HepG2 (cell line): ENCODE data around the gene OLFM3. TPM values are rescaled to one million over a fixed set of nuclear protein-coding genes. Genes with fewer than 3 reads are reported as not detected.

Experiments used
- AGO2 ChIP-seq: fragments of 200-400 bp; formaldehyde crosslinking; optimal IDR thresholded peaks from 2 replicates; pipeline ENCODE3; 2017; ENCODE audit warnings: mild to moderate bottlenecking, low read depth, low read length, moderate library complexity
- KDM3A ChIP-seq: IDR thresholded peaks from 2 replicates; pipeline ENCODE4 v1.6.1; 2018; ENCODE audit warnings: low read depth, missing compliant biosample characterization
- POGZ ChIP-seq: sonication (generic); formaldehyde crosslinking; IDR thresholded peaks from 2 replicates; pipeline ENCODE4 v1.4.0; 2020; ENCODE audit warnings: mild to moderate bottlenecking, missing genetic modification reagents
- RFXAP ChIP-seq: sonication (generic); formaldehyde crosslinking; IDR thresholded peaks from 2 replicates; pipeline ENCODE4 v1.4.0; 2020; ENCODE audit warnings: missing genetic modification reagents, borderline replicate concordance
- ZMAT3 ChIP-seq: sonication (generic); formaldehyde crosslinking; conservative IDR thresholded peaks from 2 replicates; pipeline ENCODE4 v1.7.0; 2021; ENCODE audit warnings: missing genetic modification reagents
- ZNF543 ChIP-seq: sonication (generic); formaldehyde crosslinking; IDR thresholded peaks from 2 replicates; pipeline ENCODE4 v1.4.0; 2020; ENCODE audit warnings: mild to moderate bottlenecking, missing genetic modification reagents
- ZNF891 ChIP-seq: sonication (generic); formaldehyde crosslinking; IDR thresholded peaks from 2 replicates; pipeline ENCODE4 v1.5.0; 2020; ENCODE audit warnings: mild to moderate bottlenecking, missing genetic modification reagents
- polyA plus RNA-seq, 8 experiments: library from polyadenylated mRNA; depleted of rRNA in 3 of 8; stranded (reverse) in 7 of 8; unstranded in 1 of 8; fragments of >200 nt; fragmentation: Illumina TruSeq in 4 of 8; extraction: Trizol in 4 of 8; gene quantifications; 2 replicates each; pipeline versions ENCODE4 v1.2.1 to v1.2.3, GENCODE V29; 2011 to 2016; ENCODE audit warnings: low read depth in 4 of 8, missing spikeins in 1 of 8, mixed read lengths in 1 of 8; ENCODE audit not compliant: insufficient read depth in 1 of 8
- total RNA-seq, 5 experiments: library from RNA; depleted of rRNA; stranded (reverse); fragments of >200 nt; fragmentation: Illumina TruSeq; extraction: Trizol; gene quantifications; 2 replicates each; pipeline ENCODE4 v1.2.3, GENCODE V29; 2016; ENCODE audit warnings: low read depth in 1 of 5
- TF ChIP-seq, protein P1 (sequence below), 2 experiments: fragments of 450-650 bp in 1 of 2; sonication (generic) in 1 of 2; formaldehyde crosslinking; IDR thresholded peaks; 2 replicates each; pipeline versions ENCODE4 v1.5.0 to v1.8.0; 2020 to 2022; ENCODE audit warnings: mild to moderate bottlenecking in 1 of 2, missing genetic modification reagents in 1 of 2
- TF ChIP-seq, protein P2 (sequence below): sonication (generic); formaldehyde crosslinking; IDR thresholded peaks from 2 replicates; pipeline ENCODE4 v1.5.0; 2020; ENCODE audit warnings: mild to moderate bottlenecking, missing genetic modification reagents
- TF ChIP-seq, protein P3 (sequence below): sonication (generic); formaldehyde crosslinking; IDR thresholded peaks from 2 replicates; pipeline ENCODE4 v1.4.0; 2020; ENCODE audit warnings: mild to moderate bottlenecking, missing genetic modification reagents
- TF ChIP-seq, protein P4 (sequence below): sonication (generic); formaldehyde crosslinking; IDR thresholded peaks from 2 replicates; pipeline ENCODE4 v1.4.0; 2020; ENCODE audit warnings: missing genetic modification reagents, borderline replicate concordance

OLFM3 gene
- total and polyA plus RNA-seq, 2 of the 13 experiments (the other 11 are each of a cell fraction or from before 2014, with no cell fraction given) = not detected

DNA sequence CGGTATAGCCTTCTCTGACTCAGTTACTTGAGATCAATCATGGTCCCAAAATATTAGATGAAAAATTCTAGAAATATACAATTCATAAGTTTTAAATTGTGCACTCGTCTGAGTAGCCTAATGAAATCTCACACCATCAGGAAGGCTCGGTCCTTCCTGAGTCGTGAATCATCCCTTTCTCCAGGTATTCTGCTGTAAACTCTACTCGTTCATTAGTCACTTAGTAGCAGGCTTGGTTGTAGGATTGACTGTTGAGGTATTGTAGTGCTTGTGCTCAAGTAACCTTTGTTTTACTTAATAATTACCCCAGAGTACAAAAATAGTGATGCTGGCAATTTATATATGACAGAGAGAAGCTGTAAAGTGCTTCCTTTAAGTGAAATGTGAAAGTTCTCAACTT lies 238.7 kb downstream of the OLFM3 start (continued):
- TF ChIP-seq, protein P1, sequence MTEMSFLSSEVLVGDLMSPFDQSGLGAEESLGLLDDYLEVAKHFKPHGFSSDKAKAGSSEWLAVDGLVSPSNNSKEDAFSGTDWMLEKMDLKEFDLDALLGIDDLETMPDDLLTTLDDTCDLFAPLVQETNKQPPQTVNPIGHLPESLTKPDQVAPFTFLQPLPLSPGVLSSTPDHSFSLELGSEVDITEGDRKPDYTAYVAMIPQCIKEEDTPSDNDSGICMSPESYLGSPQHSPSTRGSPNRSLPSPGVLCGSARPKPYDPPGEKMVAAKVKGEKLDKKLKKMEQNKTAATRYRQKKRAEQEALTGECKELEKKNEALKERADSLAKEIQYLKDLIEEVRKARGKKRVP (CRISPR knock-in tag; IDR thresholded peaks at IDR 0.05) = no peak
- no peak for TF ChIP-seq ZNF543 (CRISPR knock-in tag)
- TF ChIP-seq AGO2 = no peak
- TF ChIP-seq RFXAP (CRISPR knock-in tag) = no peak
- no peak for TF ChIP-seq ZNF891 (CRISPR knock-in tag)
- no peak for TF ChIP-seq ZMAT3 (CRISPR knock-in tag)
- TF ChIP-seq, protein P2, sequence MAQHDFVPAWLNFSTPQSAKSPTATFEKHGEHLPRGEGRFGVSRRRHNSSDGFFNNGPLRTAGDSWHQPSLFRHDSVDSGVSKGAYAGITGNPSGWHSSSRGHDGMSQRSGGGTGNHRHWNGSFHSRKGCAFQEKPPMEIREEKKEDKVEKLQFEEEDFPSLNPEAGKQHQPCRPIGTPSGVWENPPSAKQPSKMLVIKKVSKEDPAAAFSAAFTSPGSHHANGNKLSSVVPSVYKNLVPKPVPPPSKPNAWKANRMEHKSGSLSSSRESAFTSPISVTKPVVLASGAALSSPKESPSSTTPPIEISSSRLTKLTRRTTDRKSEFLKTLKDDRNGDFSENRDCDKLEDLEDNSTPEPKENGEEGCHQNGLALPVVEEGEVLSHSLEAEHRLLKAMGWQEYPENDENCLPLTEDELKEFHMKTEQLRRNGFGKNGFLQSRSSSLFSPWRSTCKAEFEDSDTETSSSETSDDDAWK = no peak
- TF ChIP-seq KDM3A (CRISPR knock-in tag) = no peak
- TF ChIP-seq, protein P3, sequence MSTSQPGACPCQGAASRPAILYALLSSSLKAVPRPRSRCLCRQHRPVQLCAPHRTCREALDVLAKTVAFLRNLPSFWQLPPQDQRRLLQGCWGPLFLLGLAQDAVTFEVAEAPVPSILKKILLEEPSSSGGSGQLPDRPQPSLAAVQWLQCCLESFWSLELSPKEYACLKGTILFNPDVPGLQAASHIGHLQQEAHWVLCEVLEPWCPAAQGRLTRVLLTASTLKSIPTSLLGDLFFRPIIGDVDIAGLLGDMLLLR = no peak
- TF ChIP-seq, protein P4, sequence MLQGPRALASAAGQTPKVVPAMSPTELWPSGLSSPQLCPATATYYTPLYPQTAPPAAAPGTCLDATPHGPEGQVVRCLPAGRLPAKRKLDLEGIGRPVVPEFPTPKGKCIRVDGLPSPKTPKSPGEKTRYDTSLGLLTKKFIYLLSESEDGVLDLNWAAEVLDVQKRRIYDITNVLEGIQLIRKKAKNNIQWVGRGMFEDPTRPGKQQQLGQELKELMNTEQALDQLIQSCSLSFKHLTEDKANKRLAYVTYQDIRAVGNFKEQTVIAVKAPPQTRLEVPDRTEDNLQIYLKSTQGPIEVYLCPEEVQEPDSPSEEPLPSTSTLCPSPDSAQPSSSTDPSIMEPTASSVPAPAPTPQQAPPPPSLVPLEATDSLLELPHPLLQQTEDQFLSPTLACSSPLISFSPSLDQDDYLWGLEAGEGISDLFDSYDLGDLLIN (CRISPR knock-in tag) = no peak
- TF ChIP-seq POGZ (CRISPR knock-in tag) = no peak
